Hindlimb muscle (tissue), 1 donor: ENCODE data around the gene KLF4. TPM values are rescaled to one million over a fixed set of nuclear protein-coding genes. Genes with fewer than 3 reads are reported as not detected.

Source experiments
- DNase-seq: peaks from one replicate; pipeline ENCODE4 v3.0.0-alpha.2; 2013
- polyA plus RNA-seq: library from polyadenylated mRNA; unstranded; fragments of 120-200 nt; gene quantifications from one replicate; pipeline ENCODE4 v1.2.1, GENCODE V29; 2013; ENCODE audit not compliant: insufficient read length

KLF4 gene
- polyA plus RNA-seq, 1 donor: 27.6 TPM

DNA sequence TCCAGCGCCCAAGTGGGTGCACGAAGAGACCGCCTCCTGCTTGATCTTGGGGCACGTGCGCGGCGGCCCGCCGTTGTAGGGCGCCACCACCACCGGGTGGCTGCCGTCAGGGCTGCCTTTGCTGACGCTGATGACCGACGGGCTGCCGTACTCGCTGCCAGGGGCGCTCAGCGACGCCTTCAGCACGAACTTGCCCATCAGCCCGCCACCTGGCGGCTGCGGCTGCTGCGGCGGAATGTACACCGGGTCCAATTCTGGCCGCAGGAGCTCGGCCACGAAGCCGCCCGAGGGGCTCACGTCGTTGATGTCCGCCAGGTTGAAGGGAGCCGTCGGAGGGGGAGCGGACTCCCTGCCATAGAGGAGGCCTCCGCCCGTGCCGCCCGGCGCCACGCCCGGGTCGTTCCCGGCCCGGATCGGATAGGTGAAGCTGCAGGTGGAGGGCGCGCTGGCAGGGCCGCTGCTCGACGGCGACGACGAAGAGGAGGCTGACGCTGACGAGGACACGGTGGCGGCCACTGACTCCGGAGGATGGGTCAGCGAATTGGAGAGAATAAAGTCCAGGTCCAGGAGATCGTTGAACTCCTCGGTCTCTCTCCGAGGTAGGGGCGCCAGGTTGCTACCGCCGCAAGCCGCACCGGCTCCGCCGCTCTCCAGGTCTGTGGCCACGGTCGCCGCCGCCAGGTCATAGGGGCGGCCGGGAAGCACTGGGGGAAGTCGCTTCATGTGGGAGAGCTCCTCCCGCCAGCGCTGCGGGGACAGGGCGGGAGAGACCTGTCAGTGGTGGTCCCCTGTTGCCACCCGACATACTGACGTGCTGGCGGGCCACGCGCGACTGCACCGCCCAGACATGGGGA is 1.8 kb downstream of the KLF4 start:
- peak; percentile 72 for DNase-seq

DNA sequence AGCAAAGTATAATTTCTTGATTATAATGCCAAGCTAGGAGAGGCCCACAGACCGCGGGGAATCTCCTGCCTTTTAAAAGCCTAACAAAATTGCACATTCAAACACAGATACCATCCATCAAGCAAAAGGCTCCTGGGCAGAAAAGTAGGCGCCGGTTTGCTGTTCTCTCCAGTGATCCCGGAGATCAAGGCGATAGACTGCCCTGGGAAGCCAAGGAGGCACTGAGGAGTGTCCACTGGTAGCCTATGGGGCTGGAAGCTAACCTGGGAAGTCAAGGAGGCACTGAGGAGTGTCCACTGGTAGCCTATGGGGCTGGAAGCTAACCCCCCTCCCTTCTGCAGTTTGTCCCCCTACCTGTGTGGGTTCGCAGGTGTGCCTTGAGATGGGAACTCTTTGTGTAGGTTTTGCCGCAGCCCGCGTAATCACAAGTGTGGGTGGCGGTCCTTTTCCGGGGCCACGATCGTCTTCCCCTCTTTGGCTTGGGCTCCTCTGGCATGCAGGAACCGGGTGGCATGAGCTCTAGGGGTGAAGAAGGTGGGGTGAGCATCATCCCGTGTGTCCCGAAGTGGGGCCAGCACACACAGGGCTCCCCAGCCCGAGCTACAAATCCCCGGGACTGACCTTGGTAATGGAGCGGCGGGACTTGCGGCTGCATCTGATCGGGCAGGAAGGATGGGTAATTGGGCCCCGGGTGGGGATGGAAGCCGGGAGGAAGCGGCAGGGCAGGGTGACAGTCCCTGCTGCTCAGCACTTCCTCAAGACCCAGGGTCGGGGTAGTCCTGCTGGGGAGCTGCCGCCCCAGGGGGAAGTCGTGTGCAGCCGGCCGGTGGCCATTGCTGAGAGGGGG is 2.7 kb downstream of the KLF4 start:
- no peak for DNase-seq

DNA sequence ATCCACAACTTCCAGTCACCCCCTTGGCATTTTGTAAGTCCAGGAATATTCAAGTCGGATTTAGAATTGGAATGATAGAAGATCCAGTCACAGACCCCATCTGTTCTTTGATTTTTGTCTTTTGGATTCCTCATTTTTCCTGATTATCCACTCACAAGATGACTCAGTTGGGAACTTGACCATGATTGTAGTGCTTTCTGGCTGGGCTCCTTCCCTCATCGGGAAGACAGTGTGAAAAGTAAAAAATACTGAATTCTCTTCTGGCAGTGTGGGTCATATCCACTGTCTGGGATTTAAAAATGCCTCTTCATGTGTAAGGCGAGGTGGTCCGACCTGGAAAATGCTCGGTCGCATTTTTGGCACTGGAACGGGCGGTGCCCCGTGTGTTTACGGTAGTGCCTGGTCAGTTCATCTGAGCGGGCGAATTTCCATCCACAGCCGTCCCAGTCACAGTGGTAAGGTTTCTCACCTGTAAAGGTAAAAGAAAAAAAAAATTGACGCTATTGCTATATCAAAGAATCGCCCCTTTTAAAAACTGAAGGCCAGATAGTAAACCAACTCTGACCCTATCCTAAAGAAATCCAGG is 4.0 kb downstream of the KLF4 start:
- DNase-seq: no peak

DNA sequence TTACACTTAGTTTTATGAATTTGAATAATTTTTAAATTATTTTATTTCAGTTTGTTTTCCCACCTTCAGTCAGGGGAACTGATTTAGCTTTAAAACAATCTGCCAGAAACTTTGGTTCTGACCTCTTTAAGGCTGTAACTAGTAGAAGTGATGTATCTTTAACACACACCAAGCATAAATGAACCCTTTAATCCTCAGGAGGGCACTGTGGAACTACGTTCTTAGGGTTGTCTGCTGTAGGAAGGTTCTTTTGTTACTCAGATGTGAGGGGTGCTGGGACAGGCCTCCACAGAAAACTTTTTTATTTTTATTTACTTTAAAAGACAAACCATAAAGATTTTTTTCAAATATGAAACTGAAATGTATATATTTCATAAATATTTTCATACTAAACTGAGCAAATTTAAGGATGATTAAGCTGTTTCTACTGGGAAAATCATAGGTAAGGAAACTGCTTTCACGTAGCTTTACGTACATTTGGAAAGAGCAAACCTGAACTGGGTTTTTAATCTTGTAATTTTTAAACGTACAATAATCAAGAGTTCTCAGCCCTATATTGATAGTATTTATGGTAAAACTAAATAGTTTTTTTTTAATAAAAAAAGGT is 5.3 kb downstream of the KLF4 start:
- peak; percentile 76 for DNase-seq

DNA sequence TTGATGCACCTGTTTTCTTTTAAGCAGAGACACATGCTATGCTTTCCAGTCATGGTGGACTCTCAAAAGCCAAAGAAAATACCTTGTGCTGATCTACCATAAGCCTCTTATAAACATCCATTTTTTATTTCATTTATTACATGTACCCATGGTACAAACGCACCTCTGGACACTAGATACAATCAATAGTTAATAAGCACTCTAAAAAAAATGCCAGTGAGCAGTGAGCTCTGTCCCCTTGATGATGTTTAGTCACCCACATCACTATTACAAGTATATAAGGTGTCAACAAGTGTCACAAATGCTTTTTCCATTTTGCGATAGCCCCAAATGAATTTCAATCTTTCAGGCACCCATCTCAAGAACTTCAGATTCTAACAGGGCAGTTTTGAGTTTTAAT is 5.9 kb downstream of the KLF4 start:
- no peak for DNase-seq

DNA sequence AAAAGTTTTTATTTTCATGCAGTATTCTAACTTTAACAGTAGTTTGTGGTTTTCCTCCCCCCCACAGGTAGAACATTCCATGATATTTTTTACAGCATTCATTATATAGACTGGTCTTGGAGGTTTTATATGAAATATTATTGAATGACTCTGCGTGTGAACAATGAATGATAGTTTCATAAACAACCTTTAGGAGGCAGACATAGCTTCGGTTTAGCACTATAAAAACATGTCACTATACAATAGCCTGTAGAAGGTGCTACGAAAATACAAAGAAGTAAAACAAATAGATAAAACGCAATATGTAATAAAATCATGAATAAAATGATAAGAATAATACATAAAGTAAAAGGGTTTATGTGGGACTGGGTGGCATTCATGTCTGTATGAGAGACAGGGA is 8.5 kb downstream of the KLF4 start:
- no peak for DNase-seq

DNA sequence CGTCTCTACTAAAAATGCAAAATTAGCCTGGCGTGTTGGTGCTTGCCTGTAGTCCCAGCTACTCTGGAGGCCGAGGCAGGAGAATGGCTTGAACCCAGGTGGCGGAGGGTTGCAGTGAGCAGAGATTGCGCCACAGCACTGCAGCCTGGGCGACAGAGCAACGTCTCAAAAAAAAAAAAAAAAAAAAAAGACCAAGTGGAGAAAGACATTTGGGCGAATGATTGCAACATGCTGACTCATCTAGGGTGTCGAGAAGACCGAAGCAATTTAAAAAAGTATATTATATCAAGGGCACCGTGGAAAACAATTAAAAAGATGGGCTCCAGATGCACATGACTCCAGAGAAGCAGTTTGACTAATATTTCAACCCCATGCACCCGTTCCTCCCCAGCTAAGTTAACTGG is 9.2 kb downstream of the KLF4 start:
- DNase-seq: no peak

DNA sequence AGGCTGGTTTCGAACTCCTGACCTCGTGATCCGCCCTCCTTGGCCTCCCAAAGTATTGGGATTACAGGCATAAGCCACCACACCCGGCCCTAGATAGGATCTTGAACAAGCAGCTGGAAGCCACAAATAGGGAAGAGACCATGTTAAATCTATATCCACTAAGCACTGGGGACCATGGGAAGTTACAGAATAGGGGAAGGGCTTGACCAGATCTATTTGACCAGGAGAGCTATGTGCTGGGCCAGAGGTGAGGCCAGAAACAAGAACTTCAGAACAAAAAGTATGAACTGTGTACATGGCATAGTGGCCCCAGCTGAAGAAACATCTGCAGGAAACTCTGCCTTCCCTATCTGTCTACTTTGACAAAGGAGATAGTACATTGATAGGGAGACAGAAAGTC is 10.8 kb downstream of the KLF4 start:
- no peak for DNase-seq

DNA sequence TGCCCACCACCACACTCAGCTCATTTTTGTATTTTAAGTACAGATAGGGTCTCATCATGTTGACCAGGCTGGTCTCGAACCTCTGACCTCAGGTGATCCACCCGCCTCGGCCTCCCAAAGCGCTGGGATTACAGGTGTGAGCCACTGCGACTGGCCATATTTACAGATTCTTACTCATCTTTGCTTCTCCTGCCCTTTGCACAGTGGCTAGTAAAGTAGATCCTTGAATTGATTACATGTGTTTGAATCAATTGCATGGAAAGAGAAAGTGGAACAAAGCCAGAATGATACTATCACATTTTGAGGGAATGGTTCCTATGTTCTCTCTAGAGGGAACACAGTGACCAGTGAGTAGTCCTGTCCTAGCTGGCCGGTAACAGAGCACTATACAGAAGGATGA is 15.4 kb downstream of the KLF4 start:
- DNase-seq: no peak

DNA sequence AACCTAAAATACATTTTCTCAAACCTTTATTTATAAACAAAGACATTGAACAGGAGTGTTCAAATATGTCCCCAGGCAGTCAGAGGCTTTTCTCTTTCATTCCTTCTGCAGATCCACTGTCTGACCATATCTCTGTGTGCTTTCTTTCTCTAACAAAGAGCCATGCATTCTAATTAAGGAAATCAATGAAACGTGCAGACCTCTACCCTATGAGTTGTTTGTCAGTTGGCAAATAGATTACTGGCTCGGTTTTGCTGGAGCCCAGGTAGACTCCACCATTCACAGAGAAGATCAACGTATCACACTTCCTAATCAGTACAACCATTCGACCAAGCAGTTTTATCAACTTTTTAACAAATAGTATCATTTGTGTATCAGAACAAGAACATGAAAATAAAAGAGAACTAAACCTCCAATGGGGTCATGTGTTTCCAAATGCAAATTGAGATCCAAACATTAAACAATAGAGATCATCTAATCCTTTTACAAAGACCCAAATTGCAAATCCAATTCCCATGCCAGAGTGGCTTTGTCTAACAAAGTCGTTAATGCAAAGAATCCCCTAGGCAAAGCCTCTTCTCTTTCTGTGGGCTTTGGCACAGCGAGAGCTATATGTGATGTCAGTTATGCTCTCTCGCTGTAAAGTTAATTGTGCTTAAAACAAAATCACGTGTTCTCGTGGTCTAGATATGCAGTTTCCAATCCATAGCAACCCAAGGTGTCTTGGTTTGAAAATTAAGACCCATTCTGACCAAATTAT is 16.8 kb downstream of the KLF4 start:
- no peak for DNase-seq

DNA sequence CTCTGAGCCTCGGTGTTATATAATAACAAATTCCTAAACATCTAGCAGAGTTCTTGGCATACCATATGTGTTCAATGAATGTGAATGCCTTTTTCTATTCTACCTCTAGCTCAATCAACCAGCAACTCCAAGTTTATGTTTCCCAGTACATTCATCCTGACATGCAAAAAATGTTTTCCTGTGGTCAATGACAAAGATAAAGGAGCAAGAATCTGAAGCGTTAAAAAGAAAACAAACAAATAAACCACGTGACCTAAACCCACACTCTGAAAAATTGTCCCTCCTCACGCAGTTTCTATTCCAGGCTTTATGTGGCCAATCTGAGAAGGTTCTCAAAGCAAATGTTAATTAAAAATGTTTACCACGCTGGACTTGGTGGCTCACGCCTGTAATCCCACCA is 18.0 kb downstream of the KLF4 start:
- no peak for DNase-seq

DNA sequence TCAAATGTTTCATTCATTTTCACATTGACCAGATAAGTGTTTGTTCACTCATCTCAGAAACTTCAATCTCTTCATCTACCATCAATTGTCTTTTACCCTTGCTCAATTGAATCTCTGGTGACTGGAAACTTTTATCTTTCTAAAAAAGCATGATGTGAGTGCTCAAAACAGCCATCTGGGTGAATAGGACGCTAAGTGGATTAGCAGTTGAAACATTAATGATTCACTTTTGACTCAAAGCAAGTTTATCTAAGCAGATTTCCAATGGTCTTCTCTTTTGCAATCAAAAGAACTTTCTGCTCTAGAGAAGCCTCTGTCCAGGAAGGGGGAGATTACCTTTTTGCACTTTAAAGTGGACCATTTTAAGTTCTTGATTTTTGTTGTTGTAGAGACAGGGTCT is 22.2 kb downstream of the KLF4 start:
- no peak for DNase-seq

DNA sequence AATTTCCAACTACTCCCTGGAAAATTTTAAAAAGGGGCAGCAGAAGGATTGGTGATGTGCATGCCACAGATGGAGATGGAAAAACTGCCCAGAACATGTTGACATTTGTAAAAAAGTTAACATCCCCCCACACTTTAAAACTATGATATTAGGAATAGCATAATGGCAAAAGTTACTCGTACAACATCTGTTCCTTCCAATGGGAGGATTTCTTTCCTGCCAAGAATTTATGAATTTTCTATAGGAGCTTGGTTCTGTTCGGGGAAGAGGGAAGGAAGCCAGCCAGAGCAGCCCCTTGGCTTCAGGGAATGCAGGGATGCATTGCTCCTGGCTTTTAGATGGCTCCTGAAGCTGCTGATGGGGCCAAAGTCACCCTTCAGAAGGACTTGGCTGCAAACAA is 22.7 kb downstream of the KLF4 start:
- DNase-seq: no peak

DNA sequence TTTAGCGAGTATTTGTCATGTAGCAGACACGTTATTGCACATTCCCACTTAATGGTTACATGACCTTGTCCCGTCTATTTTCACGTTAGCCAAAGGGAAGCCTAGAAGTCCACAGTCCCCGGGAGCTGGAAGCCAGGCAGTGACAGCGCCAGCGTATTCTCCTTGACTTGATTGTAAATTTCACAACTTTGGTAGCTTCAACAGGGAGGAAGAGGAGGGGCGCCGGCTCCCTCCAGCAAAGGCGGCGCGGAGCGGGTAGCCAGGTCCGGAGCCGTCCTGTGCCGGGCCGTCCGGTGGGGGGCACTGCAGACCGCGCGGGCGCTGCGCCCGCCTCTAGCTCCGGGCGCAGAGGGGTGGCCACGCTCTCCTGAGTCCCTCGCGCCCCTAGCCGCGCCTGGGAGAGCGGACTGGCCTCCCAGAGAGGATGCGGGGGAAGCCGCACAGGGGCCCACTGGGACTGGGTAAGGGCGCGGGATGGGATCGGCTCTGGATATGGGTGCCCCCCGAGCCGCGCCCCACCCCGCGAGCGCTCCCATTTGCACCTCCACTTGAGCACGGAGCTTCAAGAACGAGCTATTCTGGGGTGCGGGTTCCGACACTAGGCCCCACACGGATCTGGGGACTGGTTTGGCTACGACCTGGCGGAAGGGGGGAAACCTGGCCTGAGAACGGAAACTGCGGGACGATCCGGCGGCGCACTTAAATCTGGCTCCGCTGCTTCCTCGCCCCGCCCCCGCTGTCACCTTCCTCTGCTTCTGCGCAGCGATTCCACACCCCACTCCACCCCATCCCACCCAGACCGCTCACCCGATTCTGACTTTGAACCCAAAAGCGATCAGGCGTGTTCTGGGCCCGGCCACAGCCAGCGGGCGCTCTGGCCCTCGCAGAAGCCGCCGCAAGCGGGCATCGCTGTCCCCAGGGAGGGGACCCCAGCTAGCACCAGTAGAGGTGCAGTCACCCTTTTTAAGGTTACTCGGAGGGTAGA is 23.8 kb downstream of the KLF4 start:
- DNase-seq: peak; percentile 59

DNA sequence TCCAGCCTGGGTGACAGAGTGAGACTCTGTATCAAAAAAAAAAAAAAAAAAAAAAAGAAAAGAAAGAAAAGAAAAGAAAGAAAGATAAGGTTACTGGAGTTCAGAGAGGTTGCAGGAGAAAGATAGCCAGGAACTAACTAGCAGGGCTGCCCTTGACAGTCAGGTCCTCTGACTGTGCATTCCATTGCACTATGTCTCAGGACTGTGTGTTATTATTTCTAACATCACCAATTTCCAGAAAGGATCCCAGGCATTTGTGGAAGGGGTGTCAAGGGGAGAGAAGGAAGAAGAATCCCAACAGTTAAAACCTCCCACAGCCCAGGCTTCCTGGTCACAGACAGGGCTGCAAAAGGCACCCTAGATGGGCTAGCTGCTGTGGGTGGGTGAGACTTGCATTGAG is 25.1 kb downstream of the KLF4 start:
- DNase-seq: no peak

DNA sequence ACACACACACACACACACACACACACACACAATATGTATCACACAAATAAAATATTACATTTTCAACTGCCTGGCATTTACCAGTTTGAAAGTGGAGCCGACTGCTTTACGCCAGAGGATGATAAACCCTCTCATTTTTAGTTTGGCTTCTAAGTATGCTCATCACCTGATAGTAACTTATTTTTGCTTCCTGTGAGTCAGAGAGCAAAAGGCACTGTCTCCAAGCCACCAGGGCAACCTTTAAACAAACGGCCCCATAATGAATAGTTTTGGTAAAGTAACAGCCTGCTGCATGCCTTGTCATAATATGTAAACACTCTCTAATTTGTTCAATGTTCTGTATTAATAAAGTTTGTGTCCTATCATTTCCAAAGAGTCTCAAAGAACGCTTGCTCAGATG is 26.9 kb downstream of the KLF4 start:
- no peak for DNase-seq

DNA sequence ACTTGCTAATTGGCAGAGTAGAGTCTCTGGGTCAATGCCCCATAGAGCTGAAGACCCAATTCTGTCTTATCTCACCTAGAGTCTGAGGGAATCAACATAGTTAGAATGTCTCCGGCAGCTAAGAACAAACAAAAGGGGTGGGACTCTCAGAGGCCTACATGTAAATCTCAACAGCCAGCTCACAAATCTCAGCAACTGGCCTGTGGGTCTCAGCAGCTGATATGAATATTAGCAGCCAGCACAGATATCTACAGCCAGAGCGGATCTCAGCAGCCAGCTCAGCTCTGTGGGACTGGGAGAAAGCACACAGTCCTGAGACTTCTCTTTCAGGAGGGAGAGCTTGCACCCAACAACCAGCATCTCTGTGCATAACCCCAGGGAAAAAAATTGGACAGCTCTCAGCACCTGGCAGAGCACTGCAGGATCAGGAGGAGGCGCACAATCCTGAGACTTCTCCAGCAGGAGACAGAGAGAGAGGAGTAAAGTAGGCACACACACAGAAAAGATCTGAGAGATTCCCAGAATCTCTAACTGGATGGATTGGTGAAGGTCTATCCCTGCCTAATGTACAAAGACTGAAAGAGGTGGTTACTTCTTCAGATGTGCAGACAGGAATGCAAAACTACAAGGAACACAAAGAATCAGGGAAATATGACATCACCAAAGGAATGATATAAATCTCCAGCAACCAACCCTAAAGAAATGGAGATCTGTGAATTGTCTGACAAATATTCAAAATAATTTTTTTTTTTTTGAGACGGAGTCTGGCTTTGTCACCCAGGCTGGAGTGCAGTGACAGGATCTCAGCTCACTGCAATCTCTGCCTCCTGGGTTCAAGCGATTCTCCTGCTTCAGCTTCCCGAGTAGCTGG is 29.2 kb downstream of the KLF4 start:
- no peak for DNase-seq

DNA sequence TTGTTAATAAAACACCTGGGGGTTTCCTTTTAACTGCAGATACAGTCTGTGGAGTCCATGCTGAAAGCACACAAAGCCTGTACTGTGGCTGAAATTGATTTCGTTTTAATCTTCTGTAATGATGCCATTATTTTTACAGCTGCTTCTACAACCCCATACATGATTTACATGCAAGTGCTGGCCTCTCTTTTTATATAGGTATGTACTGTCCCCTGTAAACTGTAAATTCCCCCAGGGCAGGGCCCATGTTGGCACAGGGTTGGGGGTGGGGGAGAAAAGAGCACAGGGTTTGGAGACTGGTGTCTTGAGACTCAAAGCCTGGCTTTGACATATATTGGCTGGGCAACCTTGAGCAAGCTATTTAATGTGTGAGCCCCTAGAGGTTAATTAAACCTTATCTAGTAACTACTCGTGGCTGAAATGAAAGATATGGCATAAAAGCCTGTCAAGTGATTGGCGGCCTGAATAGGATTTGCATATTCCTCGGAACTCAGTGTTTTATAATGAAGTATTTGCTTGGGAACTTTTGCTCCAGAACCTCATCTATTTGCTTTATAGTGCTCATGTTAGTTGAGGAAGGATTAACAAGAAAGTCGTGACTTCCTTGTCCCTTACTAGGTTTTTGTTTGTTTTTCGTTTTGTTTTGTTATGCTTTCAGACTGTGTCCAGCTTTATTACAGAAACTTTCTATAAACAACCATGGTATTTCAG is 34.0 kb downstream of the KLF4 start:
- no peak for DNase-seq

DNA sequence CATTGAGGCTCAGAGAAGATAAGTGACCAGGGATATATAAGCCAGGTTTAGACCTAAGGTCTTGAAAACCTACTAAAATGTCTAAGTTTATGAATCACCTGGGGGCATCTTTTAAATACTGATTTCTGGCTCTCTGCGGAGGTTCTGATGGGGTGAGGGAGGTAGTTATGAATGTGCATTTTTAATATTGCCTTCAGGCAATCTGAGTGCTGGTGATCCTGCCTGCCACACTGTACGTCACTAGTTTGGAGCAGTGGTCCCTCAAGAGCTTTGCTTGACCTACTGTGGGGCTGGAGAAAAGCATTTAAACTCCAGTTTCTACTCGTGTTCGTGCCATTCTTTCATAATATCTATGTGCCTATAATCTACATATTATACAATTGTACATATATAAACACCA is 36.1 kb downstream of the KLF4 start:
- DNase-seq: no peak
